HG02642 (cell line): ENCODE results near the gene CA10.

Experiments
- ATAC-seq: cut with Tn5 transposase; IDR thresholded peaks from one replicate; pipeline ENCODE4 v1.9.1; 2021; ENCODE audit warnings: mild to moderate bottlenecking; ENCODE audit not compliant: unreplicated experiment, poor library complexity

CA10 gene

DNA sequence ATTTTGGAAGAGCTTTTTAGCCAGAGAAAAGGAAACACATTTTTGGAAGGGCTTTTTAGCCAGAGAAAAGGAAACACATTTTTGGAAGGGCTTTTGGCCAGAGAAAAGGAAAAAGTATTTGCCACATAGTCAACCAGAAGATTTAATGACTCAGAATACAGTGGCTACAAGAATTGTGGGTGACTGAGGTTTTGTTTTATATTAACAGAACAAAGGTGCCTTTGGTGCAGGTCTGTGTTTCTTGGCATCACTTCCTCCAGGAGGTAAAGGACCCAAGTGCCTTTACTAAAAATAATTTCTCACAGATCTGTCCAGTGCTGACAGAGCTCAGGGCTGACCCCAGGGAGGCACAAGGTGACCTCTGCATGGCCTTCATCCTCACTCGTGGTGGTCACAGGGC is 363.1 kb downstream of the CA10 start:
- no peak for ATAC-seq

DNA sequence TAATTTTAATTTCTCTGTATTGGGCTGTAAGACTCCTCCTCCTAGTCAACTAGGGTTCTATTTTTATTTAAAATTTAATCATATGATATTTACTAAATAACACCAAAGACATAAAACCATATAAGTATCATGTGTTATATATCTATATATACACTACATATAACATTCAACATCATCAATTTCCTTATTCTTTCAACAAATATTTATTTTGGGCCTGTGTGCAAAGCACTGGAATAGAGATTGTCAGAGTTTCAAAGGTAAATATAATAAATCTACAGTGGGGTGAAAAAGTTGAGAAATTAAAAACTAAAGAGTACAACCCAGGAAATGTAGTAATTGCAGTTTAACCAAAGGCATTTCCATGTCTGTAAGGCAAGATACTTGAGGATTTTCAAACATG is 364.0 kb downstream of the CA10 start:
- no peak for ATAC-seq

DNA sequence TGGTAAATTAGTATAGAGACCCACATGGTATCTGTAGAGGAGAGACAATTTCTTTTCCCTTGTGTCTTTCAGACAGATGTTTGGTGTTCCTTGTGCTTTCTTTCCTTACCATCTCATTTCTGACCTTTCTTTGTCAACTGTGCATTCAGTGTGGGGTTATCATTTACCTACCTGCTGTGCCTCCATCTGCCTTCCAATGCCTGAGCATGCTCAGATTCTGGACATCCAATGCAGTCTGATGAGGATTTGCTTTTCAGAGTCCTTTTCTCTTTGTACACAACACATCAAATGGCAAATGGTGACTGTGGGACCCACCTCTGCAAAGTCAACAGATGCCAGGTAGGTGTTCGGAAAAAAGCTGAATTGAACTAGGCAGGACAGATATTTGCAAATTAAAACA is 364.8 kb downstream of the CA10 start:
- ATAC-seq, result no peak

DNA sequence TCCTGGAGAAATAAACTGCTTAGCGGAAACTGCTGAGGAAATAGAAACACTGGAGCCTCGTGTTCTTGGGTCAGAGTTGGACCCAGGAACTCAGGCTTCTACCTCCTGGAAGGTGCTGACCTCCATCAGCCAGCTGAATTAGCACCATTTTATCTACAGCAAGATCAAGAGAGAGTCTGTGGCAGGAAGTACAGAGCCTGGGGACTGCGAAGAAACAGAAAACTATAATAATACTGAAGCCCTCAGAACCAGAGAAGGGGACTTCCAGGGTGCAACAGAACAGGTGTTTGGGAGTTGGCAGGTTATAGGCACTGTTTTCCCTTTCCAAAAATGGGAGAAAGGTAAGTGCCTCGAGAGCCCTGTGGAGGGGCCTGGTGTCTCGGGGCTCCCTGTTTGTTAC is 379.7 kb downstream of the CA10 start:
- ATAC-seq, result no peak

DNA sequence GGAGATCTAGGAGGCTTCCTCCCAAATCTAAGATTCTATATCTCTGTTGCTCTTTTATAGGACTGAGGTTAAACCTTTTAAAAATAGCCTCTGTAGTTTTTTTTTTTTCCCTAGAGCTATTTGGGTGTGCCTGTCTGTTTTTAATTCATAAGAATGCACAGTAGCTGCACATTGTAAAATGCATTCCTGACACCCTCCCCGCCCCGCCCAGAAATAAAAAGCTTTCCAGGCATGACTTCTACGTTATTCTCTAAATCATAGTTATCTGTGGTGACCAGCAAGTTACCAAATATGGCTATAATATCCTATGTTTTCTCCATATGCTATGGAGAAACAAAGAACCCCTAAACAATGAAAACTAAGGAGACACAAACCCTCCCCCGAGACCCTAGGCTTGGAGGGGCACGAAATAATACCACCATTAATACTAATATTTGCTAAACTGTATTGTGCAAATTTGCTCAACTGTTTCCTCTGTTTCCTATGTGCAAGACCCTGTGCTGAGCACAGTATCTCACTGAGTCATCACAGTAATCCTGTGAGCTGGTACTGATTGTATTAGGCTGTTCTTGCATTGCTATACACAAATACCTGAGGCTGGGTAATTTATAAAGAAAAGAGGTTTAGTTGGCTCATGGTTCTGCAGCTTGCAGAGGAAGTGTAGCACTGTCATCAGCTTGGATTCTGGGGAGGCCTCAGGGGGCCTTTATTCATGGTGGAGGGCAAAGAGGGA is 388.3 kb downstream of the CA10 start:
- no peak for ATAC-seq

DNA sequence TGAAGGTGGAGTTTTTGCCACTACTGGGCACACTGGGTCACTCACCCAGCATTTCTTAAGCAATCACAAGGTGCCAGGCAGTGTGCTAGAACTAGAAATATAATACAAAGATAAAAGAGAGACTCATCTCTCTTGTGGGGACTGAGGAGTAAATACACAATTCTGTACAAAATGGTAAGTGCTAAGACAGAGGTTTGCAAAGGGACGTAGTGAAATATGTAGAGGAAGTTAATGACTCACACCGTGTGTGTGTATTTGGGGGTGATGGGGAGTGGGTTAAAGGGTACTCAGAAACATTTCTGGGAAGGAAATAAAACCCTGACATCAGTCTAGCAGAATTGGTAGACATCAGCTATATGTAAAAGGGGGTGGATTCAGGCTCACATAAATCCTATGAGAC is 389.3 kb downstream of the CA10 start:
- no peak for ATAC-seq

DNA sequence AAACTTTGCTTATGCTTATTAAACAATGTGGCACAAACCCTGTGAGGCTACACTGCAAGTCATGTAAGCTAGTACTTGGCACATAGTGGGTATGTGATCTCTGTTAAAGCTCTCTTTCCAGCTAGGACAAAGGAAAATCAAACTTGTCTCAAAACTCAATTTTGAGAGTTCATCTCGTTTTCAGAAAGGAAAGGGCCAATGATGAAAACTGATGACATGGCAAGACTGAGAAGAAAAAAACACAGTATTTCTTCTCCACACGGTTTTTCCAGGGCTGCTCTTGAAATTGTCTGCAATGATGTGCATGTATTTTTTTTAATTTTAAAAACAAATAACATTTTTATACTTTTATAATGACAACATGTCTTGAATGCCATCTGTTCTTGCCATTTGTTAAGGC is 389.8 kb downstream of the CA10 start:
- ATAC-seq, result no peak

DNA sequence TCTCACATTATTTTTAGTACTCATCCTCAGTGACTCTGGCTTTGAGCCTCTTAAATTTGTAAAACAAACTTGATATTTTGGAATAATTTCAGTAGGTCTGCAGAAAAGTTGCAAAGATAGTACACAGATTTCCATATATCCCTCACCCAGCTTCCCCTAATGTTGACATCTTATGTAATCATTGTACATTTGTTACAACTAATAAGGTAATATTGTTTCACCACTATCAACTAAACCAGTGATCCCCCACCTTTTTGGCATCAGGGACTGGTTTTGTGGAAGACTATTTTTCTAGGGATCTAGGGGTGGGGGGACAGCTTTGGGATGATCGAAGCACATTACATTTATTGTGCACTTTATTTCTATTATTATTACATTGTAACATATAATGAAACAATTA is 391.2 kb downstream of the CA10 start:
- ATAC-seq, result no peak

DNA sequence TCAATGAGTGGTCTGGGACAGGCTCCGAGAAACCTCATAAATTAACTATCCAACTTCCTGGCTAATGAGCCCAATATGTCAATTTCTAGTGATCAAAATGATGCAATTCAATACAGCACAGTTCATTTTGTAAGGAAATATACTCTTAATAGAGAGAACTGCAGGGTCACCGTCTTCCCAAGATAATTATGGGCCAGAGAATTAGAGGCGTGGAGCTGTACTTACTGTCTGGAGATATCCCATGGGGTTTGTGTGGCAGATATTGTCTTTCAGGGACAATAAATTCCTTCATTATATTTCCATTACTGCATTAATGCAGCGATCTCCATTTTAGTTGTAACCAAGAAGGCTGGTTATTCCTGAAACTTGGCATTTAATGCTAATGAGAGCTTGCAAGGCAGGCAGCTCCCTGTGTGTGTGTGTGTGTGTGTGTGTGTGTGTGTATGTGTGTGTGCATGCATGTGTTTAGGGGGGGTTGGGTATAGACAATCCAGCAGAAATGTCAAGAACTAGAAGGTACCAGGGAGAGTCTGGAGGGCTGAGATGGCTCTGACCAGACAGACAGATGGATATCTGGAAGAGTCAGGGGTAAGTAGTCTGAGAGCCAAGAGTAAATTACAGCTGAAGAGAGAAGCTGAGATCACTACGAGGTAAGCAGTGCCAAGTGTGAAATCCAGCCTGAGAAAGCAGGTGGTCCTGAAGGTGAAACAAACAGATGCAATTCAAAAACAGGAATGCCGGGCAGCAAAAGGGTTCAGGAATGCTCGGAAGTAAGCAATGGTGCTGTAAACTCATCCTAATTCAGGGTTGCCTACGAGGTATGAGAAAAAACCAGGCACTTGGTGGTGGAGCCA is 393.0 kb downstream of the CA10 start:
- ATAC-seq, result no peak

DNA sequence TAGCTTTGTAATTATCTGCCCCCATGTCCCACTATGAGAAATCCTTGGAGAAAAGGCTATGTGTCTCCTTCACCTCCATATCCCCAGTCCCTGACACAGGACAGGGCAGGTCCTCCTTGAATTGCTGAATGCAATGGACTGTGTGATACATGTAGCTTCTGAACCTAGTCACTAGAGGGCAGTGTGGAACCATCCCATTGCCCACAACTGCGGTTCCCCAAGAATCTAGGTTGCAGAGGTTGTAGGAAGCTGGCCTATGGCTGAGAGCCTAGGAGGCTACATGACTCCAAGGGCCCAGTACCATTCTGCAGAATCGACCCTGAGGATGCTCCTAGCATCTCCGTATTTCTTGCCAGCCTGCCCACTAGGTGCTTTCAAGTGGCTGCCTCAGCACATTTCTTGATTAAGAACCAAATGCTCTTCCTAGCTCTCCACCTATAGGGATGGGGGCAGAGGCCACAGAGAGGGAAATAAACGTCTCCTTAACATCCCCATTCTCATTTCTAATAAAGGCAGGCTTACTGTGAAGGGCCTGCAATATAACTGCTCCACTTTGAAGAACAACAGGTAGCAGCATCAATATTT is 394.0 kb downstream of the CA10 start:
- peak; percentile 93 for ATAC-seq

DNA sequence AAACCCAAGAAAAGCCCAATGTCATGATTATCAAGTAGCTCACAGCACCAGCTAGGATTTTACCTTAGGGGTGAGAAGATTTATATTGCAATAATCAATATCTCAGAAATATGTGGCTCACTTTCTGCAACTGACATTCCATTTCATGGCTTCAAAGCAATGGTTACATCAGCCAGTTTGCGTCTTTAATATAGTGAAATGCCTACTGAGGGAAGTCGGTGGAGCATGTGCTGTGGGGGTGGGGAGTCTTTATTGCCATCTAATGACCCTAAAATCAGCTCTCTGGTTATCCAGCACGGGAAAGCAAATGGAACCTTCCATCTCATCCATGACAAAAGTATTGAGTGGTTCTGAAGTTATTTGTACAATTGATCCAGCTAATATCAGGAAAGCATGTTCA is 395.5 kb downstream of the CA10 start:
- no peak for ATAC-seq

DNA sequence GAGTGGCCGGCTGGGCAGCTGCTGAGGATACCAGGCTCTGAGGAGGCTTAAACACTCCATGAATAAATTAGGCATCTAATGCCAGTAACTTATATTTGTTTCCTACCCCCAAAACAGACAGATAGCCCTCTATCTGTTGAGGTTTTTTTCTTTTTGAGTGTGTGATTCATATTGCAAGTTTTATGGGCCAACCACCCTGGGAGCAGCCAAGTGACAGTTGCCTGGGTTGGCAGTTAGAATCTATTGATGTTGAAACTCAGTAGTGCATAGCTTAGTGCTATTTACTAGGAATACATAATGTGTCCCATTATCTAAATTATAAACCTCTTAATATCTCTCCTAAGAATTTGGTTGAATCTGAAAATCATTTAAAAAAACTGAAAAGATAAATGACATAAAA is 397.4 kb downstream of the CA10 start:
- no peak for ATAC-seq

DNA sequence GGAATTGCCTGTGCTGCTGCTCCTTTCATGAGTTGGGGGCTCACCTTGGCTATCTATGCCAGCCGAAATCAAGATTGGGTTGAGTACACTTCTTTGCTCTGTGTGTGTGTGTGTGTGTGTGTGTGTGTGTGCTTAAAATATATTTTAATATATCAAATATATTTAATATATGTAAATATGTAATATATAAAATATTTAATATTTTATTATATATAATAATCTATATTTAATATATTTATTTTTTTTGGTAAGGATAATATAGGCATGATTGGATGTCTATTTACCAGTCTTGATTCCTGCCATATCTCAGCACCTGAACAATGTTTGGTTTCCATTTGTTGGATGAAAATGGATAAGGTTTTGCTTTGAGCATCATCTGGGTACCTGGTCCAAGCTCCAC is 399.3 kb downstream of the CA10 start:
- ATAC-seq, result no peak

DNA sequence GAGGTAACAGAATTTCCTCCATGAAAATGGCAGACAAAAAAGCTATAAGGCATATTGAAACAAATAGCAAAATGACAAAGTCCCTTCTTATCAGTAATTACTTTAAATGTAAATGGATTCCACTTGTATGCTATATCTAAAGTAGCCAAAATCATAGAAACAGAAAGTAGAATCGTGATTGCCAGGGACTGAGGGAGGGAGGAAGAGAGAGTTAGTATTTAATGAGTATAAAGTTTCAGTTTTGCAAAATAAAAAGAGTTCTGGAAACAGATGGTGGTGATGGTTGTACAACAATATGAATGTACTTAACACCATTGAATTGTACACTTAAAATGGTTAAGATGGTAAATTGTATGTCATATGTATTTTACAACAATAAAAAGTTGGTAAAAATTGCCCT is 407.4 kb downstream of the CA10 start:
- no peak for ATAC-seq

DNA sequence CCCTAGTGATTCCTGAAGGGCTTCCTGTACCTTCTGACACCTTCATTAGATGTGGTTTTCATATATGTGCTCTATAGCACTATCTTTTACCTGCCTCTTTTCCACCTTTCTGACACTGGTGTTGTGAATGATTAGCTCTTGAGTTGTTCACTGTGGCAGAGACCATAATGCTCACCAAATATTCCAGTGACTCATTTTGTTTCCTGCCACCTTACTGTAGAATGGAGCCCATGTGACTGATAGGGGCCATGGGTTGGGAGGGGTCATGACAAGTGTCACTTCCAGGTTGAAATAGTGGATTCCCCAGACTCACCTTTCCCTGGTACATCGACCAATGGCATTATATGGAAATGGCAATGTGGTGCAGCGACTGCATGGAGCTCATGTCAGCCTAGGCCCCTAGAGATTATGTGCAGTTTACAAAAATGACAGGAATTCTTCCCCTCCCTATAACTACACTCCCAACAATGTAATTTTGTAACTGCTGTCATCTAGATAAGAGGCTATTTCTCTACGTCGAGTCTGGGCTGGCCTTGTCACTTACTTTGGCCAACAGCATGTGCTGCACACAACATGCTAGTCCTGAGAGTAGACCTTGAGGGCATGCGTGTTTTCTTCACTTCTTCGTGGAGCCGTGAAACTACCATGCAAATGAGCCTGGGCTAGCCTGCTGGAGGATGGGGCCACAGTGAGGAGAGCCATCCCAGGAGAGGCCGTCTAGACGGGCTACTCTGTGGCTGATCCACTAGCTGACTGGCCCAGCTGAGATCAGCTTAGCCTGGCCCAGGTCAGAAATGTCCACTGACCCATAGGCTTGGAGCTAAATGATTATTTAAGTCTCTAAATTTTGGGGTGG is 409.5 kb downstream of the CA10 start:
- no peak for ATAC-seq

DNA sequence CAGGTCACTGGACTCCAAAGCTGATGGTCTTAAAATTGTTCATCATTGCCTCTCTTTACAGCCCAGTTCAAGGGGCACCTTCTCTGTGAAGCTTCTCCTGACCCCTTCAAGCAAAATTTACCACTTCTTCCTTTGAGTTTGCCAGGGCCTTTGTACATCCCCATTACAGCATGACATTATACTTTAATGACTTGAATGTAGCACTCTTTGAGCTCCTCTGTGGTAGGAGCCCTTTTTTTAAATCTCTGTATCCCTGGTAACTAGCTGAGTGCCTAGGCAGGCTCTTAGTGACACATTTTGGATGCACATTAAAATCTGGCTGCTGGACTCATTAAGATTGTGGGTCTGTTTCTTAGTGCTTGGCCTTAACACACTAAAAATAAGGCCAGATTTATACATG is 412.1 kb downstream of the CA10 start:
- no peak for ATAC-seq

DNA sequence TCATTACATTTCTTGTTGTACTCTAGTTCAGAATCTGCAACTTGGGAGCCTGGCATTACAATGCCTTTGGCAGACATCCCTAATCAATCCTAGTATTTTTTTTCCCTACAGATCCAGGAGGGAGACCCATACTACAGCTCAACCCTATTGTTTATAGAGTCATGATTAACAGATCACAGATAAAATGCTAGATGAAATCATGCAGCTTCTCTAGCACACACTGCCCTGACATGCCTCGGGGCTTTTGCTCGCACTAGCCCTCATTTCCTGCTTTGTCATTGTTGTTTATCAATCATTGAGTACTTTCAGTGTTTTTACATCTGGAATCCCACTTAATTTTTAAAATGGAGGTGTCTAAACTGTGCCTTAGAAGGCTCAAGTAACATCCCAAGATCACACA is 412.5 kb downstream of the CA10 start:
- ATAC-seq, result no peak

DNA sequence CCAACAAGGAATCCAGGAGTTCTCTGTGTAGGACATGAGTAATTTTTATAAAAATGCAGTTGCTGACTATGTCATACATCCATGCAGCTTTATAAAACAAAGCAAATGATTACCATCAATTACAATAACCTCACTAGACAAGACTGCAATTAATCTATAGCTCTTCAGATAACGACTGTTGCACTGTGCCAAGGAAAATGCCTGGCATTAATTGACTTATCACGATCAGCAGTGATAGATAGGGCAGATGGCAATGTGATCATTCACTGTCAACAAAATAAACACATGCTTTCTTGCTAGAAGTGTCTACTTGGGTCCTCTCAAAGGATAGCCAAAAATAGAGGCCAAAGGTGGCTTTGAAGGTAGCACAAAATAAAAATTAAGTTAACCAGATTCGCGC is 415.0 kb downstream of the CA10 start:
- no peak for ATAC-seq

DNA sequence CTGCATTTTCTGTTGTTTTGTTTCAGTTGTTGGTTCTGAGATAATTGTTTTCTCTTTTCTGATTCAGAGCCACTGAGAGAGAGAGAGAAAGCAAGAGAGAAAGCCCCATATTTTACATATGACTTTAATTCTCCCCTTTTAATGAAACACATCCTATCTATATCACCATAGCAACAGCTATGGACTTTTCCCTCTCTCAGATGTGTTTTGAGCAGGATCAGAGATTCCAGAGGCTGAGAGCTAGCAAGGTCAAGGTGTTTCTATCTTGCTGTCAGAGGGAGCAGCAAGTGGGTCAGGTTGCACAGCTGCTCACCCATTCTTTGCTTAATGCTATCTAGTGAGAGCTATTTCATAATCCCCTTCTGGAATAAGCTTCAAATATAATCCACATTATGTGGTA is 415.9 kb downstream of the CA10 start:
- ATAC-seq, result no peak

DNA sequence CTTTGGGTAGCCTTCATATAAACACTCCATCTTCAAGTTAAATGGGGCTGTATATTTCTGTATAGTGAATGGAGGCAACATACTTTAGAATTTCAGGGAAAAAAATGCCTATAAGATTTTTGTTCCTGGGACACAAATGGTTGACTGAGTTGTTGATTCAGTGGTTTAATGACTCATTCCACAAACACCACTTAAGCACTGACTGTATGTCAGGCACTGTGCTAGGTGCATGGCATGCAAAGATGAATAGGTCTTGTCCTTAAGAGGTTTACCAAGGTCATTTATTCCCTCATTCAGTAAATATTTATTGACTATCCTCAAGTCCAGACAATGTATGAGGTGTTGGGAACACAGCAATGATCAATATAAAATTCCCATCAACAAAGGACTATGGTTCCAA is 417.1 kb downstream of the CA10 start:
- ATAC-seq, result no peak

DNA sequence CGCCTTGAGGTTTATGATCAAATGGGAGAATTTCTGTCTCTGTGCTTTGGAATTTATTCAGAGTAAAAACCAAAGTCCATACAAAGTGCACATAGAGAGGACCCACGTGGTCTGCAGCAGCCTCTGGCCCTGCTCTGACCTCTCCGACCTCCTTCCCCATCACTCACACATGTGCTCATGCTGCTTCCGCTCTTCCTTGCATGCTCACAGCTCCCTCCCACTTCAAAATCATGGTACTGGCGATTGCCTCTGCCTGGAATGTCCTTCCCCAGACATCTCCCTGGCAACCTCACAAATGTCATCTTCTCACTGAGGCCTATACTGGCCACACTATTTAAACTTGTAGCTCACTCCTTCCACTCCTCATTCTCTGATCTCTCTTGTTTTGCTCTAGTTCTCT is 418.0 kb downstream of the CA10 start:
- no peak for ATAC-seq
